GM12878 (cell line): ENCODE data around the gene GTF3C1. TPM values are rescaled to one million over a fixed set of nuclear protein-coding genes. Genes with fewer than 3 reads are reported as not detected.

Source experiments
- ATAC-seq: fragments of 200-7000 bp; cut with Tn5 transposase; 3 replicates; pipeline ENCODE4 v1.9.1; 2020; ENCODE audit warnings: mild to moderate bottlenecking, moderate library complexity
- BruUV-seq: library from RNA; stranded (reverse); fragments of 400-500 nt; replicated peaks from 2 replicates; lab custom pipeline; 2021; lab: Mats Ljungman, UMichigan
- CTCF ChIA-PET: fragments of 300-600 bp; sonication (Branson Sonifier 250); formaldehyde crosslinking; extraction: SDS; loops from one replicate; lab custom pipeline; 2021; ENCODE audit warnings: inconsistent platforms; lab: Yijun Ruan, JAX
- POLR2A ChIA-PET: fragments of 350-600 bp; formaldehyde crosslinking; extraction: SDS; loops from one replicate; lab custom pipeline; 2021; ENCODE audit warnings: inconsistent platforms; lab: Charles Lee
- RAD21 ChIA-PET: fragments of 300-600 bp; sonication (Branson Sonifier 250); formaldehyde crosslinking; loops from one replicate; lab custom pipeline; 2023; ENCODE audit warnings: antibody characterized with exemption; ENCODE audit not compliant: unreplicated experiment; lab: Charles Lee
- SMC1A ChIA-PET: fragments of 300-600 bp; sonication (Branson Sonifier 250); formaldehyde crosslinking; loops from one replicate; lab custom pipeline; 2023; ENCODE audit not compliant: unreplicated experiment, uncharacterized antibody; lab: Charles Lee
- DNase-seq: peaks from one replicate; pipeline ENCODE4 v3.0.0-alpha.2; 2011; ENCODE audit warnings: low read depth, low spot score
- FAIRE-seq: peaks from 3 replicates; lab custom pipeline; 2011; peaks lifted over from hg19 to GRCh38; lab: Jason Lieb, UNC
- H2AFZ ChIP-seq: 2 replicates; pipeline ENCODE4 v1.6.0; 2011; ENCODE audit warnings: low read depth, low read length, control low read depth; ENCODE audit not compliant: control insufficient read depth
- H3K27ac ChIP-seq: 2 replicates; pipeline ENCODE4 v1.5.1; 2011; ENCODE audit warnings: control low read depth; ENCODE audit not compliant: control insufficient read depth, insufficient read depth
- H3K27me3 ChIP-seq, 2 experiments: replicated peaks in 1 of 2; 2 replicates each; pipeline versions ENCODE4 v1.6.0 to v1.6.1; 2011; ENCODE audit warnings: low read length in 1 of 2; ENCODE audit not compliant: control insufficient read depth in 2 of 2, insufficient read depth in 2 of 2
- H3K36me3 ChIP-seq, 2 experiments: 2 replicates each; pipeline ENCODE4 v1.5.1; 2011; ENCODE audit warnings: low read length in 1 of 2; ENCODE audit not compliant: control insufficient read depth in 2 of 2, insufficient read depth in 2 of 2
- H3K4me1 ChIP-seq: 2 replicates; pipeline ENCODE4 v1.6.1; 2011; ENCODE audit warnings: mild to moderate bottlenecking, low read length, moderate library complexity, mixed read lengths; ENCODE audit not compliant: control insufficient read depth, insufficient read depth
- H3K4me2 ChIP-seq: 2 replicates; pipeline ENCODE4 v1.6.0; 2011; ENCODE audit warnings: control low read depth; ENCODE audit not compliant: control insufficient read depth, insufficient read depth
- H3K4me3 ChIP-seq: fragments of 200-600 bp; sonication (generic); 2 replicates; pipeline ENCODE4 v1.5.1; 2016
- H3K79me2 ChIP-seq: 2 replicates; pipeline ENCODE4 v1.6.0; 2011; ENCODE audit warnings: low read length; ENCODE audit not compliant: control insufficient read depth, insufficient read depth
- H3K9ac ChIP-seq: 2 replicates; pipeline ENCODE4 v1.8.0; 2011; ENCODE audit warnings: low read length, control low read depth, mixed read lengths; ENCODE audit not compliant: control insufficient read depth, insufficient read depth
- H3K9me3 ChIP-seq: replicated peaks from 3 replicates; pipeline ENCODE4 v1.5.1; 2011; ENCODE audit warnings: mild to moderate bottlenecking, low read length; ENCODE audit not compliant: control insufficient read depth, insufficient read depth
- H4K20me1 ChIP-seq: 2 replicates; pipeline ENCODE4 v1.6.0; 2011; ENCODE audit not compliant: control insufficient read depth, insufficient read depth
- CBFB ChIP-seq: IDR thresholded peaks from 2 replicates; pipeline ENCODE4 v1.6.1; 2016; ENCODE audit warnings: antibody characterized with exemption, low read depth
- CBX3 ChIP-seq: fragments of 200-600 bp; sonication (generic); IDR thresholded peaks from 2 replicates; pipeline ENCODE4 v1.6.1; 2016; ENCODE audit warnings: low read depth, borderline replicate concordance
- EED ChIP-seq: sonication (generic); IDR thresholded peaks from 2 replicates; pipeline ENCODE4 v1.6.1; 2016; ENCODE audit warnings: antibody characterized with exemption, low read depth
- RELA ChIP-seq: fragments of 450-650 bp; IDR thresholded peaks from 2 replicates; pipeline ENCODE4 v1.8.0; 2014; ENCODE audit warnings: borderline replicate concordance; ENCODE audit not compliant: partially characterized antibody
- STAT1 ChIP-seq: fragments of 450-650 bp; conservative IDR thresholded peaks from 2 replicates; pipeline ENCODE4 v1.6.1; 2014; ENCODE audit warnings: antibody characterized with exemption, mild to moderate bottlenecking
- WGBS: methylation state at CpG from one replicate; pipeline ENCODE4 v1.1.6; 2016; ENCODE audit warnings: low lambda C conversion rate; ENCODE audit not compliant: insufficient replicate concordance, insufficient coverage; ENCODE audit errors: missing lambda C conversion rate; 5-methylcytosine and 5-hydroxymethylcytosine counted together
- in situ Hi-C: fragments of 300-500 bp; cut with MboI; formaldehyde crosslinking; loops from 9 replicates; pipeline ENCODE4 v1.14.3; 2018; ENCODE audit warnings: mixed read lengths
- intact Hi-C: fragments of 100-400 bp; cut with micrococcal nuclease; formaldehyde crosslinking; loops from one replicate; pipeline ENCODE4 v1.14.2; 2022; ENCODE audit not compliant: unreplicated experiment
- polyA plus RNA-seq, 11 experiments: library from polyadenylated mRNA; depleted of rRNA in 4 of 11; unstranded in 6 of 11; stranded (reverse) in 5 of 11; fragments of >200 nt; fragmentation: Nextera tagmentation in 4 of 11; fragmentation: Illumina TruSeq in 1 of 11; extraction: Ambion mirVana in 4 of 11; extraction: Trizol in 1 of 11; gene quantifications; 1 replicate in 1 of 11; 2 replicates in 10 of 11; pipeline versions ENCODE4 v1.2.1 to v1.2.3, GENCODE V29; 2011 to 2016; ENCODE audit warnings: inconsistent platforms in 2 of 11, missing spikeins in 2 of 11, low read depth in 1 of 11
- total RNA-seq, 4 experiments: library from RNA; depleted of rRNA in 3 of 4; stranded (reverse); fragments of >200 nt in 3 of 4; fragmentation: Illumina TruSeq in 1 of 4; extraction: Trizol in 1 of 4; gene quantifications; 2 replicates each; pipeline versions ENCODE4 v1.2.1 to v1.2.3, GENCODE V29; 2013 to 2021

The GTF3C1 gene
- total and polyA plus RNA-seq, 10 of the 15 experiments (the other 5 are each of a cell fraction or from before 2014, with no cell fraction given), result 0.98 to 60.9 (median 34.3) TPM

GRCh38 chr16:27449434-27450195 is 100.1 kb downstream of the GTF3C1 start (continued):
- TF ChIP-seq CBX3, result no peak
- TF ChIP-seq RELA, result peak; percentile 88

- no peaks in the 10 kb centered on the region for H4K20me1 ChIP-seq
- H3K27me3 ChIP-seq, result no peaks in the 10 kb centered on the region
- H3K27ac ChIP-seq, result peak overlapping the region; percentile 65; the same call in 1 of the 2 replicates
- TF ChIP-seq EED, result no peak
- TF ChIP-seq CBFB, result 0 out of 2 replicates have a peak, but pooled peaks have one; percentile 22
- no peak for TF ChIP-seq STAT1
- TF ChIP-seq, all 136 proteins: peak for 1
- RAD21 ChIA-PET, result interaction anchor here (2.3 to 9.5 kb wide), 4 partner anchors 21 to 77 kb away, joined by 11 to 145 read pairs (median 25); partner anchors contain the start of gene IL21R
- H3K4me1 ChIP-seq, result peaks cover 57% of the 10 kb centered on the region
- intact Hi-C loops, result no loop called here
- no peaks in the 10 kb centered on the region for H3K79me2 ChIP-seq
- in situ Hi-C loops, result no loop called here
- no TSS peak for BruUV-seq
- CTCF ChIA-PET, result interaction anchor here (0.8 to 9.7 kb wide), 3 partner anchors 22 to 78 kb away, joined by 3 to 106 read pairs (median 25); no protein-coding TSS in a partner anchor
- ATAC-seq (peak; percentile 1), DNase-seq (no peak), FAIRE-seq (no peak)
- POLR2A ChIA-PET, result interaction anchor here (4.6 to 8.4 kb wide), 2 partner anchors 22 to 45 kb away, joined by 35 to 132 read pairs; partner anchors contain the start of gene IL21R
- H2AFZ ChIP-seq, result no peak overlapping the region
- H3K4me3 ChIP-seq, result no peak overlapping the region
- 79% methylated on average over 19 of the region's 19 CpGs for WGBS
- peaks cover 43 to 45% of the 10 kb centered on the region in 2 experiments for H3K36me3 ChIP-seq
- SMC1A ChIA-PET, result interaction anchor here (1.3 to 7.8 kb wide), 5 partner anchors 14 to 75 kb away, joined by 6 to 82 read pairs (median 48); partner anchors contain the start of gene IL21R
- H3K4me2 ChIP-seq, result peak overlapping the region; percentile 67
- peaks cover 4% of the 10 kb centered on the region for H3K9me3 ChIP-seq
- H3K9ac ChIP-seq, result no peak overlapping the region
Observed at GRCh38 chr16:27448532-27449433, 100.9 kb downstream of the GTF3C1 start.
